GM18505 (cell line): Measurements from ENCODE around the gene POC1B.
A peak's percentile ranks its signal among the peaks of the same experiment; 100 is the strongest.

Experiments used
- ATAC-seq: cut with Tn5 transposase; IDR thresholded peaks from one replicate; pipeline ENCODE4 v1.9.1; 2021; ENCODE audit not compliant: unreplicated experiment
- POLR2A ChIP-seq: IDR thresholded peaks from 4 replicates; pipeline ENCODE4 v1.6.1; 2011; ENCODE audit warnings: borderline replicate concordance; ENCODE audit not compliant: insufficient read depth, insufficient read length; ENCODE audit errors: extremely low read depth

POC1B gene

DNA sequence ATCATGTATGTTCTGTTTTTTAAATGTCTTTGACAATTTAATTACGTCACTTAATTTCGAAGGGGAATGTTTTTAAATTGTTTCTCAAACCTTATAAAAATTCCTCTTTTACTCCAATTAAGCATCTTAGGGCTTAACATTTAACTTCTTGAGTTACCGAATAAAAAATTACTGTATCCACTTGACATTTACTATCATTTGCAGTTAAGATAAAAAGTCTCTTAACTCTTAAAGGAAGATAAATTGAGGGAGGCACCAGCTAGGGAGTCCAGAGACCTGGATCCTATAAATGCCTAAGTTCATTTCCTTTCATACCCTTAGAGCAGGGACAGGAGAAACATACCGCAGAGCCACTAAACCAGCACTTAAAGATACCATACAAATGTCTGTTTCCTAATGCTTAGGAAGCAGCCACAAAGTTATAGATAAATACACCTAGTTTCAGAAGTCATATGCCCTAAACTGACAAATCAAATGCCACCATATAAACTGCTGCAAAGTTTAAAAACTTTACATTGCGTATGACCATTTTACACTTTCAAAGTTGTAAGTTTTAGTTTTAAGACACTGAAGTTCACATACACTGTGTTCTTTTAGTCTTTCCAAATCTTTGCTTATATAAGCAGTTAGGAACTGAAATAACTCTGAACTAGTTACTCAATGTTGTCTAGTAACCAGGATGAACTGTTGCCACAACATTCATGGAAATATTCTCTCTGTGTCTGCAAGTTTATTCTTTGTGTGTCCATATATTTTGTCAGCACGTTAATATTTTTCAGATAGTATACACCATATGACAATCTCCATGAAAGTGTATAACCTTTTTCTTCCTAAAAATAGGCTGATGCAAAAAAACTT is 72.5 kb downstream of the POC1B start:
- ATAC-seq, result no peak
- TF ChIP-seq POLR2A, result no peak

DNA sequence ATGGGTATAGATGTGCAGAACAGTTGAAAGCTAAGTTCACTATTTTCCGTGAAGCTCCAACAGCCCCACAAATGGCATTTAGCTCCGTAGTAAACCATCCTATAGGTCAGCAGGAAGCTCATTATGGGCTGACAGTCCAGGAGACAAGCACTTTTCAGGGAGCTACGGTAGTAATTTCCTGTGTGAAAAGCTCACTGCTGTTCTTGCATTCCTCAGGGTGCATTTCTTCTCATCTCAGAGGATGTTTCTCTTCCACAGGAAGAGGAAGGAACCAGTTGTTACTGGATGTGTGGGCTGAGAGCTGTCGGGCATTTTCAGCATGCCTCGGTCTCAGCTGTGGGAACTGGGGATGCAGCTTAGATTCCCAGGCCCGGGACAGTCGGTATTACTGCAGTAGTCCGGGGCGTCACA is 74.0 kb downstream of the POC1B start:
- no peak for ATAC-seq
- TF ChIP-seq POLR2A, result no peak

DNA sequence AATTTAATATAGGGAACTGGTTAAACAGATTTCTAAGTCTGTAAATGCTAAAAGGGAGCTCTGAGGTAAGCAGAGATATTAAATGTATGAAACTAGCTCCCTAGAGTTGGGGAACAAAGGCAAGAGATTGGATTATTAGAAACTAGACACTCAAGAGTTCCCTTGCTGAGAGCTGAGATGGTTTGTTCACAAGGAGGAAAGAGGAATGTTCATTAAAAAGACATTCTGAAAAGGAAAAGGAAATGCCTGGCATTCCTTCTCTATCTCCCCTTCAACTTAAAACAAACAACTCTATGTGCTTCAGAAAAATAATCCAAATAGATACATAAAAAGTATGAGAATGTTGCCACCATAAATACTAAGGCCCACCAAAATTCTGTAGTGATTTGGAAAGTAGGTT is 74.9 kb downstream of the POC1B start:
- TF ChIP-seq POLR2A, result no peak
- no peak for ATAC-seq

DNA sequence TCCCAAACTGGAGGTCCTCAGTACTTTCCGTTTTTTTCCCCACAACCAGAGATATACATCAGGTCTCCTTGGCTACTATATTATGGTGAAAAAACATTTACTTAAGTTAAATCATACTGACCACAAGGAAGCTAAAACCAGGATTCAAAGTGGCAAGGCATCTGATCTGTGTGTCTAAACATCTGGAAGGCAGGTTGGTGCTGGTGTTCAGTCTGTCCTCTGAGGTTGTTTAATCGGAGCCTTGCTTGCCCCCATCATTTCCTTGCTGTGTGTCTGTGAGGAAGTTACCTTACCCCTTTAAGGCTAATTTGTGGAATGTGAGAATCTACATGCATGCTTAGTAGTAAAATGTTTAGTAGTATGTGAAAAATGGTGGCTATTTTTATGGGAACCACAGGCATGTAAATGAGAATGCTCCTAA is 76.9 kb downstream of the POC1B start:
- ATAC-seq, result no peak
- TF ChIP-seq POLR2A, result no peak

DNA sequence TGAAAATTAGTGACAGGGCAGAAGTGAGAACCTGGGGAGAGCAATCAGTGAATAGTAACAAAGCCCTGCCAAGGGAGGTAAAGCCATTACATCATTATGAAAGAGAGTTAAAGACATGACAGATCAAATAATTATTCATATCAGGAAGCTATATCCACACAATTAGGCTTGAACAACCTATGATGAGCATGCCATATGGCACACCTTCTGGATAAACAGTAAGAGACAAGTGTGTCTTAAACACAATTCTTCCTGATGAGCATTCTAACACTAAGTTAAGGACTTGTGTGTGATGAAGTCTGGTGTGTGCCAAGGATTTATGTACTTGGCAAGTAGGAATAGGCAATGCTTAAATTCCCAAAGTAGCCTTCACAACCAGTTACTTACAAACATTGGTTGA is 77.3 kb downstream of the POC1B start:
- no peak for TF ChIP-seq POLR2A
- ATAC-seq, result no peak

DNA sequence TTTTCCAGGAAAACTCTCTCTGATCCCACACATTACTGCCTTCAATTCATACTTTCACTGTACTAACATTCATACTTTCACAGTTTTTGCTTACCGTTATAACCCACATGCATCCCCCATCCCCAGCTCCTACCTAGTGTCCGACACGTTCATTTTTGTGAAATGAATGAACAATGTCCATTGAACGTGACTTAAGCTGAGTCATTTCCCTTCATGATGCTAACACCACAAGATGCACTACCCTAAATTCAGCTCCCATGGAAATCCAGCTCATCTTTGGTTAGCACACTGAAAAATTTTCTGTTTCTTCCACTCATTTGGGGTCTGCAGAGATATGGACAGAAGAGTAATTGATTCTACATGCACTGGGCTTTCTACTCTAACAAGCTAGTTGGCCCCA is 85.9 kb downstream of the POC1B start:
- ATAC-seq, result no peak
- TF ChIP-seq POLR2A, result no peak

DNA sequence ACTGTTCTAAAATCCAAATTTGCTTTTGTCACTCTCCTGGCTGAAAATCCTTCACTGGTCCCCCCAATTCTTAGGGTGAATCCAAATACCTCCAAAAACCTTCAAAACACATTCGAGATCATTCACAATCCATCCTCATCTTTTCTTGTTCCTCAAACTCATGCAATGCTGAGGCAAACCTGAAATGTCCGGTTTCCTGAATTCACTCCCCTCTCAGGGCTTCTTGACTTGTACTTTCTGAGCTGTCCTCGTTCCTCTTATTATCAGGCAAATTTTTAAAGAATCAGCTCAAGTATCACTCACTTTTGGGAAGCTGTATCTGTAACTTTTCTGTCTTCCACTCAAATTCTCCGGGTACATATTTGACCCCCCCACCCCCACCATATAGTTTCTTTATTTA is 88.6 kb downstream of the POC1B start:
- no peak for TF ChIP-seq POLR2A
- ATAC-seq, result no peak

DNA sequence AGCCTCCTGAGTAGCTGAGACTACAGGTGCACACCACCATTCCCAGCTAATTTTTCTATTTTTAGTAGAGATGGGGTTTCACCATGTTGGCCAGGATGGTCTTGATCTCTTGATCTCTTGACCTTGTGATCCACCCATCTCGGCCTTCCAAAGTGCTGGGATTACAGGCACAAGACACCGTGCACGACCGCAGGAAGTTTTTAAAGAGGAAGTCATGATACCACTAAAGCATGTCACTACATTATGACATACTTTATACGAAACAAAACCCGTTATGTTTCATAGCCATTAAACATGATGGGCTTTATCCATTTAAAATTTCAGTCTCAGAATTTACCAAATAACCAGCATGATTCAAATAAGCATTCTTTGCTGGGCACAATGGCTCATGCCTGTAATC is 89.8 kb downstream of the POC1B start:
- ATAC-seq, result no peak
- TF ChIP-seq POLR2A, result no peak

DNA sequence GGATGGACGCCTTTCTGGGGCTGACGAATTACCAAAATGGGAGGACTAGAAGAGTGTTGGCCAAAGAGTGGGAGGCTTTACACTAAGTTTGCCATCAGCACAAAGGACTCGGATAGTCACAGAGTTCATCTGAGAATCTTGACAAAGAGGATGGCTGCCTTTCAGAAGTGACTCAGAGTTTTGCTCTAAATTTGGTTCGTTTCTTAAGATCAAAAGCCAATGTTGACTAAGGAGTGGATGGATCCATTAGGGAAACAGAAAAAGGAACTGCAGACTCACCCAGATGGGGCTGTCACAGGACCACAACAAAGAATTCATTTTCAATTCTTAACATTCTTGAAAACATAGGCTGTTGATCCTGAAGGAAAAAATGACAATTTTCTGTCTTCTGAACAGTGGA is 92.2 kb downstream of the POC1B start:
- ATAC-seq, result no peak
- TF ChIP-seq POLR2A, result no peak

DNA sequence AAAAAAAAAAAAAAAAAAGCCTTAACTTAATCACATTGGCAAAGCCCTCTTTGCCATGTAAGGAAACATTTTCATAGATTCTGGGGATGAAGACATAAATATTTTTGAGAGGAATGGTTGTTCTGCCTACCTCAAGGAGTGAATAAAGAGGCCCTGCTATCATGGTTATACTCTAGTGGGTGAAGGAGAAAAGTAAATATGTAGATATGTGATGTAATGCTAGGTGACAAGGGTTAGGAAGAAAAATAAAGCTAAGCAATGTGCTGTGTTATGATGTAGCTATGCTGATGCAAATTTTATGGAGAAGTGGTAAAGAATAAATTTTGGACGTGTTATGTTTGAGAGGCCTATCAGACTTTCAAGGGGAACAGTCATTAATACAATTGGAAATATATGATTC is 93.5 kb downstream of the POC1B start:
- ATAC-seq, result no peak
- TF ChIP-seq POLR2A, result no peak

DNA sequence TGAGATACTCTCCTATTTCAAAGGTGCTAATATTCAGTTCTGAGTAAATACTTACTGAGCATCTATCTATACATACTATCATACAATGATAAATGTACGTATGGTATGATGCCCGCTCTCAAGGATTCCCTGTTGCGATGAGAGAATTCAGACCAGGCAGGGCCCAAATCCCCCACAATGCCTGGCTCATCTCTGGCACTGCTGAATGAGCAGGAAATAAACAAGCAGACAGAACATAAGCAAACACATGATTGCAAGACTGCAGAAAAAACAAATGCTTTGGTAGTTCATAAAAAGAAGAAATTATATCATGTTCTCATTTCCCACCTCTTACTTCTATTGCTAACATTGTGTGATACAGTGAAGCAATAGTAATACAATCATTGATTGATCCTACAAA is 96.3 kb downstream of the POC1B start:
- no peak for ATAC-seq
- no peak for TF ChIP-seq POLR2A

DNA sequence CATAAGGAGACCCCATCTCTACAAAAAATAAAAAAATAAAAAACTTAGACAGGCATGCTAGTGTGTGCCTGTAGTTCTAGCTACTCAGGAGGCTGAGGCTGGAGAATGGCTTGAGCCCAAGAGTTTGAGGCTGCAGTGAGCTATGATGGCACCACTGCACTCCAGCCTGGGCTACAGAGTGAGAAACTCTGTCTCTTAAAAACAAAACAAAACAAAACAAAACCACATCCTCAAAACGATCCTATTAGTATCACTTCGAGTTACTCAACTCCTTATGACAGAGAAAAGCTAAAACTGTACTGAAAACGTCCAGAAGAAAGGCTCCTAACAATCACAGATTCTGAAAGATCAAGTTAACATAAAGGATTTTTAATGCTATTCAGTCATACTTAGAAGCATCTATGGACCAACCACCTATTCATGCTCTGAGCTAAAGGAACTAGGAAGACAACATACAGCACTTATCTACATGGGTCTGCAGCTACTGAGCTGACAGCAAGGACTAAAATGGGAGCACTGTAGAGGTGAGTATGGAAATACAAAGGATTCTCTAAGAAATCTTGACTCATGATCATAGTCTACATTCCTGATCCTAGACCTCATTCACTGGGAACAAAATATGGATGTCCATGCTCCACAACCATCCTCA is 98.2 kb downstream of the POC1B start:
- peak; percentile 96 for ATAC-seq
- no peak for TF ChIP-seq POLR2A

DNA sequence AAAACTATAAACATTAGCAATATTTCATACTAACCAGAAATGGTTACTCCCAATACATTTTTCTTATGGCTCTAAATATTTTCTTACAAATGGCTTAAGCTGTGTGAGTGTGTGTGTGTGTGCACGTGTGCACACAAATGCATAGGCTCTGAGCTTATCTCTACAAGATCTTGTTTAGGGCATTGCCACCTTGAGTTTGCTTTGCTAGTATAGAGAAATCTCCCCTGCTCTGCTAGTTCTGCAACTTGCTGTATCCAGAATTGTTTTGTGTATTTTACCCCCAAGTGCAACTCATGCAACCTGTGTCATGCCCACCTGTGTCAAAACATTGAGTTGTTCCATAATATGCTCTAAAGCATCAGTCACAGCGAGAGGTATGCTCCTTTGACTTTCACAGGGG is 101.0 kb downstream of the POC1B start:
- TF ChIP-seq POLR2A, result no peak
- ATAC-seq, result no peak

DNA sequence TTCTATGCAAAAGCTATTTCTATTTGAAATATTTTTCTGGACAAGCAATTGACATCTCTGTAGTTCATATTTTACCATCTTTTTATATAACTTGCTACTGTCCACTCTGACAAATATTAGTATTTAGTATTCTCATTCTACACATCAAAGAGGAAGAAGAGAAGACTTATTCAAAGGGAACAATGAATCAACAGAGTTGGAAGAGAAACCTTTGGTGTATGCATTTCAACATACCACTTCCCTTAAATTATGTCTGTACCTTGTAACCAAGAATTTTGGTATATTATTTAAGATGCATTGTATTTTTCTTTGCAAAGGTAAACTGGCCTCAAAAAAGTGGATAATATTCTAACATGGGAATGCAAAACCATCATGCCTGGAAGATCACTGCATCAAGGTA is 101.5 kb downstream of the POC1B start:
- no peak for TF ChIP-seq POLR2A
- ATAC-seq, result no peak
